Effector CD8-positive, alpha-beta T cell (primary cell): ENCODE measurements around the gene PXMP4.

Experiments
- DNase-seq: peaks from one replicate; lab custom pipeline; 2025; lab: John Stamatoyannopoulos, UW

PXMP4 gene

GRCh38 chr20:33669873-33670640 lies 50.1 kb downstream of the PXMP4 start:
- DNase-seq = no peak

GRCh38 chr20:33669224-33669623 lies 50.9 kb downstream of the PXMP4 start:
- DNase-seq = no peak

- no peak for DNase-seq
Observed at GRCh38 chr20:33668466-33669155, 51.5 kb downstream of the PXMP4 start.

GRCh38 chr20:33667676-33668465 lies 52.2 kb downstream of the PXMP4 start:
- peak; percentile 55 for DNase-seq

- peak; percentile 23 for DNase-seq
Observed at GRCh38 chr20:33667245-33667675, 52.9 kb downstream of the PXMP4 start.

GRCh38 chr20:33666293-33667244 lies 53.5 kb downstream of the PXMP4 start, which contains the start of gene ACTL10:
ACTL10 (plus strand) TSS chr20:33666943; CDS start chr20:33667498, 555 bp downstream.
- DNase-seq = peak; percentile 61

GRCh38 chr20:33664762-33665144 lies 55.4 kb downstream of the PXMP4 start:
- no peak for DNase-seq

GRCh38 chr20:33664085-33664761 lies 55.9 kb downstream of the PXMP4 start:
- DNase-seq = no peak

- peak; percentile 52 for DNase-seq
Observed at GRCh38 chr20:33663161-33664084, 56.7 kb downstream of the PXMP4 start.

- DNase-seq = no peak
Observed at GRCh38 chr20:33662172-33662571, 57.9 kb downstream of the PXMP4 start, which contains the start of gene C20orf144. C20orf144 (plus strand) TSS chr20:33662327; CDS start chr20:33662346, 19 bp downstream.

- no peak for DNase-seq
Observed at GRCh38 chr20:33660685-33661058, 59.4 kb downstream of the PXMP4 start.

- no peak for DNase-seq
Observed at GRCh38 chr20:33660035-33660684, 60.0 kb downstream of the PXMP4 start.

GRCh38 chr20:33659341-33660034 lies 60.6 kb downstream of the PXMP4 start:
- DNase-seq = no peak

GRCh38 chr20:33658929-33659328 lies 61.2 kb downstream of the PXMP4 start:
- DNase-seq = no peak

GRCh38 chr20:33658510-33658909 lies 61.6 kb downstream of the PXMP4 start:
- DNase-seq = no peak

- DNase-seq = no peak
Observed at GRCh38 chr20:33657704-33658095, 62.4 kb downstream of the PXMP4 start.

- no peak for DNase-seq
Observed at GRCh38 chr20:33656783-33657703, 63.1 kb downstream of the PXMP4 start.
